ENCODE results near the gene AMER3.

GRCh38 chr2:130786076-130786475 lies 30.7 kb downstream of the AMER3 start:
- TF ChIP-seq CTCF (conservative IDR thresholded peaks at IDR 0.05; ENCODE audit: low read depth, low read length) (no peak), EZH2 (IDR thresholded peaks at IDR 0.05; ENCODE audit: borderline replicate concordance, low read depth, low read length, poor library complexity, severe bottlenecking) (no peak)
